Measurements from ENCODE around the gene KIF3C. TPM values are rescaled to one million over a fixed set of nuclear protein-coding genes. Genes with fewer than 3 reads are reported as not detected.
"Not testable (repeated sequence)": the region's sequence is repeated elsewhere in the genome, so short reads cannot be mapped to it uniquely, and the experiment has no call there.

Gene KIF3C
- total RNA-seq, 4 donors from 2014 or later = 0.70 to 71.0 (median 3.2) TPM

DNA sequence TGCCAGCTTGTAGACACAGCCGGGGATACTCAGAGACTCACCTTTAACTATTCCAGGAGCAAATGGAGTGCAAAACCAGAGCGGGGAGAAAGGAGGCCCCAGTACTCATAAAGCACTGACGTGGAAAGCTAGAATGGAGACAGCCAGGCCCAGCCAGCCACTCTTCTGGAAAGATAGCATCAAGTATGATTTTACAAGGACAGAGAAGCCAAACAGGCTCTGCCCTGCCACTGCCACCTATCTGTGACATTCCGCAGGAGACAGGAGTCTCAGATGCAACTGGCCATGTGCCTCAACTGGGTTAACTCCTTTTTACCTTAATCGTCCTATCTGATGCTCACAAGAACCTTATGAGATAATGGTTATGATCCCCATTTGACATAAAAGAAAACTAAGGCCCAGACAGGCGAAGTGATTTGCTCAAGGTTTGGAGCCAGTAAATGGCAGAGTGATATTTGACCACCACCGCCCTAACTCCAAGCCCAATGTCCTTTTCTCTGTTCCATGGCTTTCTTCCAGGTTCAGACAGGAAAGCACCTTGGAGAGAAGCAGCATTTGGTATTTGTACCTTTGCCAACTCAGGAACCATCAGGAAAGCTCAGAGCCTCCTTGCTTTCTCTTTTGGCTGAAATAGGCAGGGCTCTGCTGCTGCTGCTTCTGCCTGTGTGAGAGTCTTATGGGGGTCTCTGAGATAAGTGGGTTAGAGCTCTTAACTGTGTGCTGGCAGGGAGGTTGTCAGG is 15.6 kb downstream of the KIF3C start:
- Histone ChIP-seq H3K36me3 (no peaks in the 10 kb centered on the region), H3K4me1 (peaks cover 0 to 1% (median 0%) of the 10 kb centered on the region in 4 donors), H3K9me3 (no peaks in the 10 kb centered on the region), H3K4me3 (no peak overlapping the region), H3K27ac (no peak overlapping the region), H3K27me3 (no peaks in the 10 kb centered on the region)
- TF ChIP-seq, protein P1, sequence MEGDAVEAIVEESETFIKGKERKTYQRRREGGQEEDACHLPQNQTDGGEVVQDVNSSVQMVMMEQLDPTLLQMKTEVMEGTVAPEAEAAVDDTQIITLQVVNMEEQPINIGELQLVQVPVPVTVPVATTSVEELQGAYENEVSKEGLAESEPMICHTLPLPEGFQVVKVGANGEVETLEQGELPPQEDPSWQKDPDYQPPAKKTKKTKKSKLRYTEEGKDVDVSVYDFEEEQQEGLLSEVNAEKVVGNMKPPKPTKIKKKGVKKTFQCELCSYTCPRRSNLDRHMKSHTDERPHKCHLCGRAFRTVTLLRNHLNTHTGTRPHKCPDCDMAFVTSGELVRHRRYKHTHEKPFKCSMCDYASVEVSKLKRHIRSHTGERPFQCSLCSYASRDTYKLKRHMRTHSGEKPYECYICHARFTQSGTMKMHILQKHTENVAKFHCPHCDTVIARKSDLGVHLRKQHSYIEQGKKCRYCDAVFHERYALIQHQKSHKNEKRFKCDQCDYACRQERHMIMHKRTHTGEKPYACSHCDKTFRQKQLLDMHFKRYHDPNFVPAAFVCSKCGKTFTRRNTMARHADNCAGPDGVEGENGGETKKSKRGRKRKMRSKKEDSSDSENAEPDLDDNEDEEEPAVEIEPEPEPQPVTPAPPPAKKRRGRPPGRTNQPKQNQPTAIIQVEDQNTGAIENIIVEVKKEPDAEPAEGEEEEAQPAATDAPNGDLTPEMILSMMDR (IDR thresholded peaks at IDR 0.05) = no peak
- TF ChIP-seq POLR2A (IDR thresholded peaks at IDR 0.05) = no peak
- DNase-seq = no peak

DNA sequence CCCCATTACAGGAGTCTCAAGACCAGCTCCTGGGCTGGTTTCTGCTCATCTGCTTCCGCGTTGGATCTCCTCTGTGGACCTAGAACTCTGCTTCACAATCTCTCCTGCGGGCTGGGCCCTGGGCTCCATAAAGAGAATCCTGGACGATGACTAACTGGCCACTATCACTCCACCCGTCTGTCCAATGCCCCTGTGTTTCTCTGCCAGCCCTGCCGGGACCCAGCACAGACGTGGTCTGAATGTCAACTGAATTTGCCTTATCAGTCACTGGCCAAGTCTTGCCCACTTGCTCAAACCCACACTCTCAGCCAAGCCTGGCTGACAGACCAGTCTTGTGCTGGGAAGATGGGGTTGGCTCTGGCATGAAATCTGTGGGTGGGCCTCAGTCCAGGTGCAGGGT is 17.4 kb downstream of the KIF3C start:
- peak in 1 of 3 donors; percentile 46 for DNase-seq
- Histone ChIP-seq H3K4me1 (peaks cover 0 to 5% (median 0%) of the 10 kb centered on the region in 4 donors), H3K27me3 (no peaks in the 10 kb centered on the region), H3K36me3 (no peaks in the 10 kb centered on the region), H3K4me3 (no peak overlapping the region), H3K27ac (no peak overlapping the region), H3K9me3 (no peaks in the 10 kb centered on the region)
- TF ChIP-seq, protein P1 (IDR thresholded peaks at IDR 0.05) = no peak
- TF ChIP-seq POLR2A (IDR thresholded peaks at IDR 0.05) = no peak

DNA sequence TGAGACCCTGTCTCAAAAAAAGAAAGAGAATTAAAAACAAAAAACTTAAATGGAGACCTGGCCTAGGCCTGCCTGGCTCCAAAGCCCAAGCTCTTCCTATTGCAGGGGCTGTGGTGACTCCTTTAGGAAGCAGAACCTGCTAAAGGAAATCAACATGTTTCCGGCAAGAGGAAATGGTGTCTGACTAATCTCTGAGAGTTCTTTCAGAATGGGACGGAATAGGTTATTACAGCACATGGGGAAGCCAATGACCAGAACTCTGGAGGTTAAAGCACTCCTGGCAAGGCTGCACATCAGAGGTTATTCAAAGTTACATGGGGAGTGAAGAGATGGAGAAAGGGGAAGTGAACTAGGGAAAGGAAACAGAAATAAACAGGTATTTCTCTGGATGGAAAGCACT is 21.4 kb downstream of the KIF3C start:
- no peak for TF ChIP-seq POLR2A (IDR thresholded peaks at IDR 0.05)
- TF ChIP-seq, protein P1 (IDR thresholded peaks at IDR 0.05) = no peak
- DNase-seq = no peak
- no peaks in the 10 kb centered on the region for H3K36me3 ChIP-seq
- no peak overlapping the region for H3K4me3 ChIP-seq
- H3K4me1 ChIP-seq = peaks cover 0 to 5% (median 0%) of the 10 kb centered on the region in 4 donors
- no peaks in the 10 kb centered on the region for H3K27me3 ChIP-seq
- no peak overlapping the region for H3K27ac ChIP-seq
- H3K9me3 ChIP-seq = no peaks in the 10 kb centered on the region

DNA sequence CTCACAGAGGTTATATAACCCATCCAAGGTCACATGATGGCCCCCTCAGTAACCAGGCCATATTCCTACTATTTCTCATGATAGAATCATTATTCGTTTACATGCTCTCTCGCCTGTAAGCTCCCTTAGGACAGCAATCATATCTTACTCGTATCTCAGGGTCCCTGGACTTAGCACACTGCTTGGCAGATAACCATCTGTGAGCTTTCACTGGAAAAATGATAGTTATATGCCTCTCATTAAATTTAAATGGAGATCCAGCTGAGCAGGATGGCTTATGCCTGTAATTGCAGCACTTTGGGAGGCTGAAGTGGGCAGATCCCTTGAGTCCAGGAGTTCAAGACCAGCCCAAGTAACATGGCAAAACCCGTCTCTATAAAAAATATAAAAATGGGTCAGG is 21.9 kb downstream of the KIF3C start:
- DNase-seq = no peak
- H3K36me3 ChIP-seq = no peaks in the 10 kb centered on the region
- H3K4me3 ChIP-seq = no peak overlapping the region
- peaks cover 0 to 5% (median 0%) of the 10 kb centered on the region in 4 donors for H3K4me1 ChIP-seq
- no peaks in the 10 kb centered on the region for H3K9me3 ChIP-seq
- peak overlapping the region in 1 of 4 donors; percentile 7 for H3K27ac ChIP-seq
- H3K27me3 ChIP-seq = no peaks in the 10 kb centered on the region
- TF ChIP-seq, protein P1 (IDR thresholded peaks at IDR 0.05) = no peak
- TF ChIP-seq POLR2A (IDR thresholded peaks at IDR 0.05) = no peak

DNA sequence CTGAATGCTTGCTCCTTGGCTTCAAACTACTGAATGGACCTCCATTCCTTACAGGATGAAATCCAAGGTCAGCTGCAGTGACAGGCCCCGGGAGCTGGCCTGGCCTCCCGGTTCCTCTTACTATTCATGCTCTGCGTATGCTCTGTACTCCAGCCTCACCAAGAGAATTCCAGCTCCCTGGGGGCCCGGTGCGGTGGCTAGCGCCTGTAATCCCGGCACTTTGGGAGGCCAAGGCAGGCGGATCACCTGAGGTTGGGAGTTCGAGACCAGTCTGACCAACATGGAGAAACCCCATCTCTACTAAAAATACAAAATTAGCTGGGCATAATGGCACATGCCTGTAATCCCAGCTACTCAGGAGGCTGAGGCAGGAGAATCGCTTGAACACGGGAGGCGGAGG is 23.7 kb downstream of the KIF3C start:
- H3K9me3 ChIP-seq, H3K4me3 ChIP-seq, H3K27ac ChIP-seq, H3K36me3 ChIP-seq, H3K27me3 ChIP-seq, DNase-seq, H3K4me1 ChIP-seq: not testable (repeated sequence)

DNA sequence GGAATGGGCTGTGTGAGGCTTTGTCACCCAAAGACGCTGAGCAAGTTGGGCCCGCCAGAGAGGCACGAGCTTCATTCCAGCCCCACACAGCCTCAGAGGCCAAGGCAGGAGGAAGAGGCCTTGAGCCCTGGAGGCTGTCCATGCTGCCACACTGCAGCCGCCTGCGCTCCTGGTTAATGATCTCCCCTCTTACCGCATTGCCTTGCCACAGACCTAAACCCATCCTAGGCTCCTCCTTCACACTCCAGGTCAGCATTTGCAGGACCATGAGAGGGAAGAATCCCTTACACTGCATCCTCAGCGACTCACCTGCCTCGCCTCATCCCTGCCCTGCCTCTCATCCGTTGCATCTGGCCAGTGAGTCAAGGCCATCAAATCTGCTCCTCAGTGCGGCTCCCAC is 24.6 kb downstream of the KIF3C start:
- Histone ChIP-seq H3K36me3 (no peaks in the 10 kb centered on the region), H3K27ac (no peak overlapping the region), H3K9me3 (no peaks in the 10 kb centered on the region), H3K27me3 (no peaks in the 10 kb centered on the region), H3K4me3 (no peak overlapping the region), H3K4me1 (peaks cover 0 to 5% (median 0%) of the 10 kb centered on the region in 4 donors)
- no peak for TF ChIP-seq POLR2A (IDR thresholded peaks at IDR 0.05)
- TF ChIP-seq, protein P1 (IDR thresholded peaks at IDR 0.05) = no peak
- no peak for DNase-seq

Data from Peyer's patch (tissue), 4 donors.